Neural progenitor cell (in vitro differentiated cells): ENCODE measurements around the gene ZNF366. TPM values are rescaled to one million over a fixed set of nuclear protein-coding genes. Genes with fewer than 3 reads are reported as not detected.

Experiments
- DNase-seq: peaks from one replicate; pipeline ENCODE4 v3.0.0-alpha.2; 2016; ENCODE audit warnings: low spot score
- H2AFZ ChIP-seq: fragments of 200-600 bp; sonication (generic); replicated peaks from 2 replicates; pipeline ENCODE4 v1.6.1; 2016; ENCODE audit warnings: antibody characterized with exemption
- H3F3A ChIP-seq: fragments of 200-600 bp; sonication (generic); 2 replicates; pipeline ENCODE4 v1.6.1; 2016; ENCODE audit warnings: antibody characterized with exemption, low read depth
- H3K27ac ChIP-seq: fragments of 200-600 bp; sonication (generic); 2 replicates; pipeline ENCODE4 v1.5.1; 2016; ENCODE audit warnings: mild to moderate bottlenecking
- H3K27me3 ChIP-seq: fragments of 200-600 bp; sonication (generic); 2 replicates; pipeline ENCODE4 v1.6.1; 2016; ENCODE audit warnings: mild to moderate bottlenecking, moderate library complexity
- H3K36me3 ChIP-seq: fragments of 200-600 bp; sonication (generic); 2 replicates; pipeline ENCODE4 v1.5.1; 2016
- H3K4me1 ChIP-seq: fragments of 200-600 bp; sonication (generic); 2 replicates; pipeline ENCODE4 v1.6.1; 2016; ENCODE audit warnings: mixed run types
- H3K4me2 ChIP-seq: fragments of 200-600 bp; sonication (generic); 2 replicates; pipeline ENCODE4 v1.6.1; 2016
- H3K4me3 ChIP-seq: fragments of 200-600 bp; sonication (generic); 2 replicates; pipeline ENCODE4 v1.5.1; 2016
- H3K79me2 ChIP-seq: fragments of 200-600 bp; sonication (generic); 2 replicates; pipeline ENCODE4 v1.6.1; 2016; ENCODE audit warnings: low read depth
- H3K9ac ChIP-seq: fragments of 200-600 bp; sonication (generic); 2 replicates; pipeline ENCODE4 v1.6.1; 2016
- H3K9me3 ChIP-seq: fragments of 200-600 bp; sonication (generic); 2 replicates; pipeline ENCODE4 v1.5.1; 2016; ENCODE audit warnings: low read depth
- H4K20me1 ChIP-seq: fragments of 200-600 bp; sonication (generic); 2 replicates; pipeline ENCODE4 v1.6.1; 2016; ENCODE audit warnings: low read depth
- H3K27ac Mint-ChIP-seq: 3 replicates; pipeline ENCODE4 v1.8.0; 2021; ENCODE audit warnings: mixed read lengths
- H3K27me3 Mint-ChIP-seq: 2 replicates; pipeline ENCODE4 v1.8.0; 2022; ENCODE audit warnings: low read depth, mild to moderate bottlenecking, inconsistent platforms, moderate library complexity, mixed read lengths; ENCODE audit not compliant: insufficient read depth
- H3K36me3 Mint-ChIP-seq: 3 replicates; pipeline ENCODE4 v1.8.0; 2021; ENCODE audit warnings: mixed read lengths
- H3K4me1 Mint-ChIP-seq: 3 replicates; pipeline ENCODE4 v1.8.0; 2021; ENCODE audit warnings: mixed read lengths
- H3K4me3 Mint-ChIP-seq: 3 replicates; pipeline ENCODE4 v1.8.0; 2021; ENCODE audit warnings: mild to moderate bottlenecking, moderate library complexity, mixed read lengths
- H3K9me3 Mint-ChIP-seq: 3 replicates; pipeline ENCODE4 v1.8.0; 2020; ENCODE audit warnings: mixed read lengths
- EZH2 ChIP-seq: fragments of 200-600 bp; sonication (generic); IDR thresholded peaks from 2 replicates; pipeline ENCODE4 v1.6.1; 2017; ENCODE audit warnings: antibody characterized with exemption, mild to moderate bottlenecking, moderate library complexity
- EZH2phosphoT487 ChIP-seq: fragments of 200-600 bp; sonication (generic); IDR thresholded peaks from 2 replicates; pipeline ENCODE4 v1.6.1; 2017; ENCODE audit warnings: antibody characterized with exemption
- total RNA-seq: library from RNA; depleted of rRNA; stranded (reverse); fragments of >200 nt; gene quantifications from 2 replicates; pipeline ENCODE4 v1.2.3, GENCODE V29; 2015; ENCODE audit warnings: low replicate concordance
- TF ChIP-seq, protein P1 (sequence below): fragments of 200-600 bp; sonication (generic); IDR thresholded peaks from 2 replicates; pipeline ENCODE4 v1.5.1; 2017; ENCODE audit warnings: antibody characterized with exemption, mild to moderate bottlenecking

The ZNF366 gene
- total RNA-seq, 1 donor from 2014 or later: not detected

GRCh38 chr5:72477176-72477575 is 30.0 kb downstream of the ZNF366 start:
- Histone ChIP-seq H2AFZ (no peak overlapping the region), H3K27me3 (no peaks in the 10 kb centered on the region), H3K9me3 (no peaks in the 10 kb centered on the region), H3K9ac (no peak overlapping the region), H3K4me2 (no peak overlapping the region), H3K79me2 (no peaks in the 10 kb centered on the region), H3K4me1 (peaks cover 17% of the 10 kb centered on the region), H3K27ac (no peak overlapping the region), H4K20me1 (no peaks in the 10 kb centered on the region), H3F3A (no peaks in the 10 kb centered on the region), H3K4me3 (no peak overlapping the region), H3K36me3 (no peaks in the 10 kb centered on the region)
- H3K27ac Mint-ChIP-seq: no peak overlapping the region
- no peak overlapping the region for H3K4me3 Mint-ChIP-seq
- TF ChIP-seq EZH2phosphoT487 (no peak), EZH2 (no peak)
- TF ChIP-seq, protein P1, sequence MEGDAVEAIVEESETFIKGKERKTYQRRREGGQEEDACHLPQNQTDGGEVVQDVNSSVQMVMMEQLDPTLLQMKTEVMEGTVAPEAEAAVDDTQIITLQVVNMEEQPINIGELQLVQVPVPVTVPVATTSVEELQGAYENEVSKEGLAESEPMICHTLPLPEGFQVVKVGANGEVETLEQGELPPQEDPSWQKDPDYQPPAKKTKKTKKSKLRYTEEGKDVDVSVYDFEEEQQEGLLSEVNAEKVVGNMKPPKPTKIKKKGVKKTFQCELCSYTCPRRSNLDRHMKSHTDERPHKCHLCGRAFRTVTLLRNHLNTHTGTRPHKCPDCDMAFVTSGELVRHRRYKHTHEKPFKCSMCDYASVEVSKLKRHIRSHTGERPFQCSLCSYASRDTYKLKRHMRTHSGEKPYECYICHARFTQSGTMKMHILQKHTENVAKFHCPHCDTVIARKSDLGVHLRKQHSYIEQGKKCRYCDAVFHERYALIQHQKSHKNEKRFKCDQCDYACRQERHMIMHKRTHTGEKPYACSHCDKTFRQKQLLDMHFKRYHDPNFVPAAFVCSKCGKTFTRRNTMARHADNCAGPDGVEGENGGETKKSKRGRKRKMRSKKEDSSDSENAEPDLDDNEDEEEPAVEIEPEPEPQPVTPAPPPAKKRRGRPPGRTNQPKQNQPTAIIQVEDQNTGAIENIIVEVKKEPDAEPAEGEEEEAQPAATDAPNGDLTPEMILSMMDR: no peak
- H3K36me3 Mint-ChIP-seq: peaks cover 9% of the 10 kb centered on the region
- DNase-seq: no peak
- H3K9me3 Mint-ChIP-seq: peaks cover 13% of the 10 kb centered on the region
- H3K27me3 Mint-ChIP-seq: peaks cover 2% of the 10 kb centered on the region
- H3K4me1 Mint-ChIP-seq: peaks cover 61% of the 10 kb centered on the region

GRCh38 chr5:72476721-72477120 is 30.5 kb downstream of the ZNF366 start:
- H3K4me1 ChIP-seq: peaks cover 17% of the 10 kb centered on the region
- no peaks in the 10 kb centered on the region for H3K27me3 ChIP-seq
- H3K27me3 Mint-ChIP-seq: peaks cover 2% of the 10 kb centered on the region
- no peak overlapping the region for H3K4me3 ChIP-seq
- H2AFZ ChIP-seq: no peak overlapping the region
- H3K27ac ChIP-seq: no peak overlapping the region
- H3K4me2 ChIP-seq: no peak overlapping the region
- no peaks in the 10 kb centered on the region for H3K36me3 ChIP-seq
- H4K20me1 ChIP-seq: no peaks in the 10 kb centered on the region
- H3K36me3 Mint-ChIP-seq: peaks cover 9% of the 10 kb centered on the region
- peaks cover 13% of the 10 kb centered on the region for H3K9me3 Mint-ChIP-seq
- H3K9me3 ChIP-seq: no peaks in the 10 kb centered on the region
- no peak overlapping the region for H3K27ac Mint-ChIP-seq
- no peak overlapping the region for H3K4me3 Mint-ChIP-seq
- peaks cover 63% of the 10 kb centered on the region for H3K4me1 Mint-ChIP-seq
- no peaks in the 10 kb centered on the region for H3K79me2 ChIP-seq
- no peak for DNase-seq
- no peak for TF ChIP-seq EZH2phosphoT487
- TF ChIP-seq, protein P1: no peak
- TF ChIP-seq EZH2: no peak
- no peak overlapping the region for H3K9ac ChIP-seq
- H3F3A ChIP-seq: no peaks in the 10 kb centered on the region

- no peak overlapping the region for H3K9ac ChIP-seq
- Mint-ChIP-seq H3K4me3 (no peak overlapping the region), H3K27me3 (peaks cover 2% of the 10 kb centered on the region), H3K36me3 (peaks cover 9% of the 10 kb centered on the region), H3K4me1 (peaks cover 63% of the 10 kb centered on the region), H3K27ac (no peak overlapping the region), H3K9me3 (peaks cover 13% of the 10 kb centered on the region)
- no peaks in the 10 kb centered on the region for H4K20me1 ChIP-seq
- no peaks in the 10 kb centered on the region for H3K79me2 ChIP-seq
- no peak for DNase-seq
- no peak overlapping the region for H3K4me3 ChIP-seq
- no peaks in the 10 kb centered on the region for H3K27me3 ChIP-seq
- no peaks in the 10 kb centered on the region for H3K36me3 ChIP-seq
- H3K9me3 ChIP-seq: no peaks in the 10 kb centered on the region
- no peaks in the 10 kb centered on the region for H3F3A ChIP-seq
- H3K4me1 ChIP-seq: peaks cover 17% of the 10 kb centered on the region
- no peak overlapping the region for H2AFZ ChIP-seq
- no peak overlapping the region for H3K27ac ChIP-seq
- no peak overlapping the region for H3K4me2 ChIP-seq
- TF ChIP-seq EZH2: no peak
- TF ChIP-seq, protein P1: no peak
- TF ChIP-seq EZH2phosphoT487: no peak
These were observed 30.9 kb downstream of the ZNF366 start for GRCh38 chr5:72476275-72476674.
